C4-2B (cell line): ENCODE data around the gene VPS13D.

Source experiments
- CTCF ChIP-seq: fragments of 450-650 bp; conservative IDR thresholded peaks from 2 replicates; pipeline ENCODE4 v1.5.1; 2017; ENCODE audit warnings: mild to moderate bottlenecking
- ZFX ChIP-seq: fragments of 450-650 bp; IDR thresholded peaks from 2 replicates; pipeline ENCODE4 v1.6.1; 2017

- no peak for TF ChIP-seq CTCF
- TF ChIP-seq ZFX: no peak
Measured at GRCh38 chr1:12490532-12491142, 260.8 kb downstream of the VPS13D start.
